Breast epithelium (tissue), 3 donors: ENCODE results near the gene PRDM5. TPM values are rescaled to one million over a fixed set of nuclear protein-coding genes. Genes with fewer than 3 reads are reported as not detected.

Source experiments
- total RNA-seq, 3 donors: library from RNA; depleted of rRNA; stranded (reverse); fragments of >200 nt; gene quantifications; one replicate each; pipeline ENCODE4 v1.1.0, GENCODE V29; 2016

PRDM5 gene
- total RNA-seq, 3 donors from 2014 or later = 14.4 to 27.5 (median 24.9) TPM

Other genes starting within 250 kb of the PRDM5 start
- 1 to 10 TPM; 2.2 to 5.1 (median 2.6) TPM for gene NDNF, start 149.8 kb upstream of the PRDM5 start, total RNA-seq
- under 1 TPM in 1 of 3 donors, not detected in 2; 0.73 TPM for gene TNIP3, start 241.6 kb upstream of the PRDM5 start, total RNA-seq